K562 (cell line): ENCODE measurements around the gene WRAP53. TPM values are rescaled to one million over a fixed set of nuclear protein-coding genes. Genes with fewer than 3 reads are reported as not detected.

Experiments
- CBX3 ChIP-seq, 2 experiments: IDR thresholded peaks; 1 replicate in 1 of 2; 2 replicates in 1 of 2; pipeline ENCODE4 v1.6.1; 2012; ENCODE audit warnings: inconsistent platforms in 2 of 2, low read length in 2 of 2, borderline replicate concordance in 1 of 2, control low read depth in 1 of 2
- CCNT2 ChIP-seq: IDR thresholded peaks from 2 replicates; pipeline ENCODE4 v1.6.1; 2011; ENCODE audit warnings: borderline replicate concordance, low read depth, mild to moderate bottlenecking, moderate library complexity, mixed read lengths, low read length; ENCODE audit not compliant: insufficient read length; ENCODE audit errors: extremely low read depth
- CHCHD3 ChIP-seq: fragments of 250-450 bp; sonication (Bioruptor Pico); IDR thresholded peaks from 2 replicates; pipeline ENCODE4 v2.1.2; 2022; ENCODE audit warnings: mild to moderate bottlenecking
- CREB3L1 ChIP-seq: fragments of 450-650 bp; IDR thresholded peaks from 2 replicates; pipeline ENCODE4 v1.6.1; 2014; ENCODE audit warnings: low read depth, mild to moderate bottlenecking, moderate library complexity, borderline replicate concordance
- ELK1 ChIP-seq: sonication (generic); formaldehyde crosslinking; IDR thresholded peaks from 2 replicates; pipeline ENCODE4 v1.8.1; 2022; ENCODE audit warnings: missing genetic modification reagents
- EWSR1 ChIP-seq: fragments of 450-650 bp; IDR thresholded peaks from 2 replicates; pipeline ENCODE4 v1.6.1; 2018; ENCODE audit warnings: borderline replicate concordance, mild to moderate bottlenecking, low read depth, moderate library complexity; ENCODE audit not compliant: partially characterized antibody
- FOXP4 ChIP-seq: sonication (generic); formaldehyde crosslinking; IDR thresholded peaks from 2 replicates; pipeline ENCODE4 v1.8.0; 2022; ENCODE audit warnings: mild to moderate bottlenecking, missing genetic modification reagents, borderline replicate concordance
- GTF2A2 ChIP-seq: IDR thresholded peaks from 2 replicates; pipeline ENCODE4 v1.6.1; 2016; ENCODE audit warnings: mild to moderate bottlenecking, missing genetic modification characterization, missing compliant biosample characterization
- KLF10 ChIP-seq: fragments of 250-450 bp; sonication (Bioruptor Pico); IDR thresholded peaks from 2 replicates; pipeline ENCODE4 v1.6.1; 2021; ENCODE audit warnings: matching md5 sums
- NR2C1 ChIP-seq, 2 experiments: fragments of 450-650 bp; IDR thresholded peaks; 2 replicates each; pipeline ENCODE4 v1.6.1; 2017; ENCODE audit warnings: mild to moderate bottlenecking in 2 of 2, antibody characterized with exemption in 1 of 2, inconsistent platforms in 1 of 2, missing compliant biosample characterization in 1 of 2, missing genetic modification characterization in 1 of 2
- SIX5 ChIP-seq, 2 experiments: IDR thresholded peaks; 2 replicates each; pipeline ENCODE4 v1.6.1; 2011; ENCODE audit warnings: low read length in 2 of 2, borderline replicate concordance in 1 of 2, low read depth in 1 of 2, mild to moderate bottlenecking in 1 of 2, moderate library complexity in 1 of 2; ENCODE audit not compliant: insufficient read depth in 1 of 2
- SNAPC5 ChIP-seq: fragments of 250-450 bp; sonication (Bioruptor Pico); IDR thresholded peaks from 2 replicates; pipeline ENCODE4 v1.8.0; 2021; ENCODE audit warnings: moderate library complexity, mild to moderate bottlenecking, inconsistent platforms
- SRSF1 ChIP-seq: fragments of 200-400 bp; formaldehyde crosslinking; IDR thresholded peaks from 2 replicates; pipeline ENCODE4 v1.6.1; 2017; ENCODE audit warnings: mild to moderate bottlenecking, low read depth, low read length, moderate library complexity
- TRIM24 ChIP-seq, 2 experiments: fragments of 450-650 bp; IDR thresholded peaks; 2 replicates each; pipeline ENCODE4 v1.6.1; 2016
- XRCC4 ChIP-seq: IDR thresholded peaks from one replicate; pipeline ENCODE4 v1.6.1; 2011; ENCODE audit not compliant: insufficient read depth, insufficient read length; ENCODE audit errors: extremely low read depth
- ZBTB1 ChIP-seq: sonication (generic); formaldehyde crosslinking; IDR thresholded peaks from 2 replicates; pipeline ENCODE4 v1.8.1; 2023; ENCODE audit warnings: missing genetic modification reagents, low read depth, mild to moderate bottlenecking, borderline replicate concordance
- ZNF140 ChIP-seq: fragments of 250-450 bp; sonication (Bioruptor Pico); IDR thresholded peaks from 2 replicates; pipeline ENCODE4 v1.8.0; 2021; ENCODE audit warnings: moderate library complexity, mild to moderate bottlenecking, inconsistent platforms
- ZNF143 ChIP-seq: sonication (generic); formaldehyde crosslinking; IDR thresholded peaks from 2 replicates; pipeline ENCODE4 v1.9.0; 2022; ENCODE audit warnings: mild to moderate bottlenecking, missing genetic modification reagents
- ZNF24 ChIP-seq: fragments of 450-650 bp; IDR thresholded peaks from 2 replicates; pipeline ENCODE4 v1.6.1; 2016
- ZNF511 ChIP-seq: sonication (generic); formaldehyde crosslinking; IDR thresholded peaks from 2 replicates; pipeline ENCODE4 v1.8.0; 2022; ENCODE audit warnings: mild to moderate bottlenecking, missing genetic modification reagents
- ZNF583 ChIP-seq: fragments of 250-450 bp; sonication (Bioruptor Pico); IDR thresholded peaks from 2 replicates; pipeline ENCODE4 v1.4.0; 2020
- polyA plus RNA-seq, 8 experiments: library from polyadenylated mRNA; depleted of rRNA in 4 of 8; stranded (reverse) in 5 of 8; unstranded in 3 of 8; fragments of >200 nt; fragmentation: Nextera tagmentation in 2 of 8; fragmentation: Illumina TruSeq in 1 of 8; extraction: Ambion mirVana in 2 of 8; extraction: Trizol in 1 of 8; gene quantifications; 2 replicates each; pipeline versions ENCODE4 v1.2.1 to v1.2.3, GENCODE V29; 2011 to 2014; ENCODE audit warnings: inconsistent platforms in 1 of 8, missing spikeins in 1 of 8
- total RNA-seq, 7 experiments: library from RNA; depleted of rRNA in 6 of 7; stranded (reverse); fragments of >200 nt in 6 of 7; fragmentation: Illumina TruSeq in 2 of 7; extraction: Trizol in 2 of 7; gene quantifications; 2 replicates each; pipeline versions ENCODE4 v1.2.1 to v1.2.3, GENCODE V29; 2011 to 2021; ENCODE audit warnings: low replicate concordance in 1 of 7

WRAP53 gene
- total and polyA plus RNA-seq, 9 of the 15 experiments (the other 6 are each of a cell fraction or from before 2014, with no cell fraction given): 0.72 to 18.2 (median 13.4) TPM

GRCh38 chr17:7687908-7688807 lies at the start of gene WRAP53 (continued):
- TF ChIP-seq CREB3L1 (peak; percentile 59; the same call in 1 of the 2 replicates), ZBTB1 (CRISPR knock-in tag) (no peak), ZNF583 (CRISPR knock-in tag) (no peak), CCNT2 (no peak), SNAPC5 (CRISPR knock-in tag) (no peak), ZNF24 (no peak), ELK1 (no peak), SRSF1 (no peak), CHCHD3 (CRISPR knock-in tag) (no peak), GTF2A2 (no peak), FOXP4 (CRISPR knock-in tag) (no peak), EWSR1 (no peak), ZNF511 (CRISPR knock-in tag) (no peak), CBX3 (IDR thresholded peaks at IDR 0.05; ENCODE audit: borderline replicate concordance in 1 of 2, low read length in 2 of 2) (no peak), NR2C1 (IDR thresholded peaks at IDR 0.05) (peak; percentile 92), NR2C1 (tag; IDR thresholded peaks at IDR 0.05) (peak; percentile 96), KLF10 (CRISPR knock-in tag) (no peak), ZNF143 (CRISPR knock-in tag) (peak; percentile 89), XRCC4 (no peak), ZNF140 (no peak), SIX5 (IDR thresholded peaks at IDR 0.05; ENCODE audit: borderline replicate concordance in 1 of 2, insufficient read depth in 1 of 2, low read depth in 1 of 2, low read length in 2 of 2) (peak; percentile 82 to 85; a peak in 3 of 4 replicates), TRIM24 (IDR thresholded peaks at IDR 0.05) (no peak)
